Measurements from ENCODE around the gene HSPG2. TPM values are rescaled to one million over a fixed set of nuclear protein-coding genes. Genes with fewer than 3 reads are reported as not detected.

Gene HSPG2
- total RNA-seq, 6 experiments from 2014 or later: 275 to 430 (median 297) TPM

GRCh38 chr1:21878840-21879478, 58.2 kb downstream of the HSPG2 start:
- peaks cover 11% of the 10 kb centered on the region for H3K4me1 Mint-ChIP-seq (ENCODE audit: low read depth)
- no peak overlapping the region for H3K4me3 Mint-ChIP-seq
- DNase-seq: no peak
- no peak overlapping the region for H3K27ac Mint-ChIP-seq
- no peak for TF ChIP-seq CTCF (IDR thresholded peaks at IDR 0.05)
- peaks cover 9% of the 10 kb centered on the region for H3K27me3 Mint-ChIP-seq (ENCODE audit: insufficient read depth)
- H3K36me3 Mint-ChIP-seq (ENCODE audit: low read depth): peaks cover 12% of the 10 kb centered on the region; the same call in 1 of the 2 replicates
- H3K9me3 Mint-ChIP-seq: no peaks in the 10 kb centered on the region

DNA sequence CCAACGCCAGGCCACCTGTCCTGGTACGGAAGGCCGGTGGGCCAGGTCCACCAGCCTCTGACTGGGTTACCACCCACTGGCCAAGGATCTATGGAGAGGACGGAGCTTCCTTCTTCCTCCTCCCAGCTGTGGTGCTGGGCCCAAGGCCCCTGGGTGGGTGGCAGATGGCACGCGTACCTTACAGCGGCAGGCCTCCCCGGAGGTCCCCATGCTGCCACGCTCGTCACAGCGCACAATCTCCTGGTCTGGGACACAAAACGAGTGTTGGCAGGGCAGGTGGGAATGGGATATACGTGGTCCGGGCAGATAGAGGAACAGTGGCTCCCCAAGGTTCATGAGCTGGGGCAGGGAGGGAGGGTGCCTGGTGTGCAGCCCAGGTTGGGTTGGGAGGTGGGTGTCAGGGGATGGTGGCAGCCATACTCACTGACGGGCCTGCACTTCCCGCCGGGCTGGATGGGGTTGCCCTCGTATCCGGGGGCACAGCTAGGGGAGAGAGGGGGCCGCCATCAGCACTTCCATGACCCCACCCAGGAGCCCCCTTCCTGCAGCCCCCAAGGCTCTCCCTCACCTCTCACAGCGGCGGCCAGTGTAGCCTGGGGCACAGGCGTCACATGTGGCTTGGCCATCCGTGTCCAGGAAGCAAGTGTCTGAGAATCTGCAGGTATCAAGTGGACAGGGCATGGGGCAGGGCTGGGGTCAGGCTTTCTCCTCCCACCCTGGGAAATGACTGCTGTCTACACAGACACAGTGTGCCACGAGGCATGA, 58.9 kb downstream of the HSPG2 start:
- Mint-ChIP-seq H3K27me3 (ENCODE audit: insufficient read depth) (peaks cover 9% of the 10 kb centered on the region), H3K36me3 (ENCODE audit: low read depth) (peaks cover 12% of the 10 kb centered on the region; the same call in 1 of the 2 replicates)

GRCh38 chr1:21876267-21876666, 60.8 kb downstream of the HSPG2 start:
- no peak for DNase-seq
- Mint-ChIP-seq H3K4me3 (no peak overlapping the region), H3K36me3 (ENCODE audit: low read depth) (peaks cover 5% of the 10 kb centered on the region; the same call in 1 of the 2 replicates), H3K9me3 (no peaks in the 10 kb centered on the region), H3K4me1 (ENCODE audit: low read depth) (no peaks in the 10 kb centered on the region), H3K27me3 (ENCODE audit: insufficient read depth) (peaks cover 10% of the 10 kb centered on the region), H3K27ac (no peak overlapping the region)
- no peak for TF ChIP-seq CTCF (IDR thresholded peaks at IDR 0.05)

More for the DNA sequence above, 58.9 kb downstream of the HSPG2 start:
- TF ChIP-seq CTCF (IDR thresholded peaks at IDR 0.05): no peak
- H3K4me3 Mint-ChIP-seq: no peak overlapping the region
- H3K4me1 Mint-ChIP-seq (ENCODE audit: low read depth): peaks cover 10% of the 10 kb centered on the region
- no peak overlapping the region for H3K27ac Mint-ChIP-seq
- no peaks in the 10 kb centered on the region for H3K9me3 Mint-ChIP-seq
- DNase-seq: no peak

DNA sequence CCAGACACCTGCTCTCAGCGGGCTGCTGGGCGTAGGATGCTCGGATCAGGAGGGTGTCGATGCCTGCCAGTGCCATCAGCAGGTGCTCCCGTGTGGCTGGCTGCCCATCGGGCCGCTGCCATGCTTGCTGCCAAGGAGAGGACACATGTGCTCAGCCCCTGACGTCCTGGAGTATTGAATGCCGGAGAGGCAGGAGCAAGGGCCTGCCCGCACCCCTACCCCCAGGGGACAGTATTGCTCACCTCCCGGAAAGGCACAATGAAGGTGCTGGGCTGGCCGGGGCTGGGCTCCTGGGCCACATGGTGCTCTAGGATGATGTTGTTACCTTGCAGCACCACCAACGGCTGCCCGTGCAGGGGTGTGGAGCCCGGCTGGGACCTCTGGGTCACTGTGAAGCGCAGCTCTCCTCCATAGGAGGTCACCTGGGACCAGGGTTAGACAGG, 61.5 kb downstream of the HSPG2 start:
- Mint-ChIP-seq H3K36me3 (ENCODE audit: low read depth) (peaks cover 8% of the 10 kb centered on the region; the same call in 1 of the 2 replicates), H3K27me3 (ENCODE audit: insufficient read depth) (peaks cover 10% of the 10 kb centered on the region), H3K4me1 (ENCODE audit: low read depth) (peaks cover 3% of the 10 kb centered on the region), H3K4me3 (no peak overlapping the region), H3K27ac (no peak overlapping the region), H3K9me3 (no peaks in the 10 kb centered on the region)
- TF ChIP-seq CTCF (IDR thresholded peaks at IDR 0.05): no peak
- no peak for DNase-seq

DNA sequence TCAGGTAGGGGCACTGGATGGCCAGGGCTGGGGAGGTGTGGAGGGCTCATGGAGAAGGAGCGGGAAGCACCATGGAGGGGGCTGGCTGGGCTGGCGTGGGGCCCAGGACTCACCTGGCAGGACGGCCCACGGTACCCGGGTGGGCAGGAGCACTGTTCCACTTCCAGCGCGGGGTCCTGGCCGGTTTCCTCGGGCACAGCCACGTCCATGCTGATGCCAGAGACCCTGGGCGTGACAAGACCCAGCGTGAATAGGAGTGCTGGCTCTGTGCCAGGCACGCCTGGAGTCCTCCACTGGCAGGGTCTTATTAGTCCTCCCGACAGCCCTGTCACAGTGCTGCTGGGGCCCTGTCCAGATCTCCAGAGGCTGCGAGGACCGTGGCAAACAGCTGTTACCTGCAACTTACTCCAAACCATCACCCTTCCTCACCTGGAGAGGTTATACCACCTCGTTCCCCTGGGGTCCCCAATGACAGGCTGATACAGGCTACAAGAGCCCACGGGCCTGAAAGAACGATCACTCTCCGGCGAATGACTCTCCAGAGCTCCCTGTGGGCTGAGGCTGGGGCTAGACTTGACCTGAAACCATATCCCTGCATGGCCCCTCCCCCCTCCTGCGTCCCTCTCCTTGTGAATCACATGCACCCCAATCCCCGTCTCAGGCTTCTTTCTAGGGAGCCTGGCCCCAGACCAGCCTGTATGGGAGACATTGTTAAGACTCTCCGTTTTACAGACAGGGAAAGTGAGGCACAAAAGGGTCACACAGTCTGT, 62.1 kb downstream of the HSPG2 start:
- Mint-ChIP-seq H3K27me3 (ENCODE audit: insufficient read depth) (peaks cover 10% of the 10 kb centered on the region), H3K27ac (no peak overlapping the region), H3K4me3 (no peak overlapping the region), H3K9me3 (no peaks in the 10 kb centered on the region), H3K4me1 (ENCODE audit: low read depth) (peaks cover 10% of the 10 kb centered on the region), H3K36me3 (ENCODE audit: low read depth) (peaks cover 15% of the 10 kb centered on the region; the same call in 1 of the 2 replicates)
- TF ChIP-seq CTCF (IDR thresholded peaks at IDR 0.05): no peak
- DNase-seq: no peak

Data from HFFc6 (cell line).